Measurements from ENCODE around the gene ARFGEF3. TPM values are rescaled to one million over a fixed set of nuclear protein-coding genes. Genes with fewer than 3 reads are reported as not detected.

ARFGEF3 gene
- total RNA-seq, 4 donors from 2014 or later, result 6.7 to 17.1 (median 13.2) TPM

GRCh38 chr6:138291036-138291848 lies 129.5 kb downstream of the ARFGEF3 start:
- in situ Hi-C loops (cut with MboI; ENCODE audit: low pct_ligation_motif_present in 1 of 4, low pct_unique_long_range_greater_than_20kb in 1 of 4, low sequenced_read_pairs in 3 of 4), result loop anchor here in 1 of 4 donors (25.0 kb wide), 1 partner anchor 279 kb away; no protein-coding TSS in a partner anchor
- no peaks in the 10 kb centered on the region for H3K4me1 ChIP-seq
- H3K9me3 ChIP-seq, result no peaks in the 10 kb centered on the region
- intact Hi-C loops (cut with DNase I; ENCODE audit: low total_unique reads), result loop anchor here (5.0 kb wide), 1 partner anchor 174 kb away; no protein-coding TSS in a partner anchor
- H3K4me3 ChIP-seq, result no peak overlapping the region
- H3K27ac ChIP-seq, result no peak overlapping the region
- no peaks in the 10 kb centered on the region for H3K36me3 ChIP-seq
- no peak for TF ChIP-seq EP300 (IDR thresholded peaks at IDR 0.05; ENCODE audit: low read depth)
- no peak for TF ChIP-seq POLR2AphosphoS5 (IDR thresholded peaks at IDR 0.05)
- TF ChIP-seq, protein P1, sequence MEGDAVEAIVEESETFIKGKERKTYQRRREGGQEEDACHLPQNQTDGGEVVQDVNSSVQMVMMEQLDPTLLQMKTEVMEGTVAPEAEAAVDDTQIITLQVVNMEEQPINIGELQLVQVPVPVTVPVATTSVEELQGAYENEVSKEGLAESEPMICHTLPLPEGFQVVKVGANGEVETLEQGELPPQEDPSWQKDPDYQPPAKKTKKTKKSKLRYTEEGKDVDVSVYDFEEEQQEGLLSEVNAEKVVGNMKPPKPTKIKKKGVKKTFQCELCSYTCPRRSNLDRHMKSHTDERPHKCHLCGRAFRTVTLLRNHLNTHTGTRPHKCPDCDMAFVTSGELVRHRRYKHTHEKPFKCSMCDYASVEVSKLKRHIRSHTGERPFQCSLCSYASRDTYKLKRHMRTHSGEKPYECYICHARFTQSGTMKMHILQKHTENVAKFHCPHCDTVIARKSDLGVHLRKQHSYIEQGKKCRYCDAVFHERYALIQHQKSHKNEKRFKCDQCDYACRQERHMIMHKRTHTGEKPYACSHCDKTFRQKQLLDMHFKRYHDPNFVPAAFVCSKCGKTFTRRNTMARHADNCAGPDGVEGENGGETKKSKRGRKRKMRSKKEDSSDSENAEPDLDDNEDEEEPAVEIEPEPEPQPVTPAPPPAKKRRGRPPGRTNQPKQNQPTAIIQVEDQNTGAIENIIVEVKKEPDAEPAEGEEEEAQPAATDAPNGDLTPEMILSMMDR (IDR thresholded peaks at IDR 0.05), result no peak
- TF ChIP-seq POLR2A (IDR thresholded peaks at IDR 0.05), result no peak
- 86 to 97% methylated on average over 3 to 20 of the region's 21 CpGs for WGBS, 2 donors (ENCODE audit: low coverage in 1 of 2)
- H3K27me3 ChIP-seq, result no peaks in the 10 kb centered on the region
- DNase-seq, result no peak

DNA sequence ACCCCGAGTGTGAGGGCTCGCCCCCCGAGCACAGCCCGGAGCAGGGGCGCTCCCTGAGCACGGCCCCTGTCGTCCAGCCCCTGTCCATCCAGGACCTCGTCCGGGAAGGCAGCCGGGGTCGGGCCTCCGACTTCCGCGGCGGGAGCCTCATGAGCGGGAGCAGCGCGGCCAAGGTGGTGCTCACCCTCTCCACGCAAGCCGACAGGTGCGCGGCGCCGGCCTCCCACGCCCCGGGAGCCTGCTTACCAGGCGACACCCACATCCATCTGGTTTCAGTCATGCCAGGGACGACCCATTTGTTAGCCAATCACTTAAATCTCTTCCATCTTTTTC lies 130.1 kb downstream of the ARFGEF3 start:
- H3K27ac ChIP-seq, result no peak overlapping the region
- no peaks in the 10 kb centered on the region for H3K36me3 ChIP-seq
- intact Hi-C loops (cut with DNase I; ENCODE audit: low total_unique reads) (loop anchor here (2.0 to 5.0 kb wide), 2 partner anchors 55 to 175 kb away; no protein-coding TSS in a partner anchor), in situ Hi-C loops (cut with MboI; ENCODE audit: low pct_ligation_motif_present in 1 of 4, low pct_unique_long_range_greater_than_20kb in 1 of 4, low sequenced_read_pairs in 3 of 4) (loop anchor here in 1 of 4 donors (25.0 kb wide), 1 partner anchor 280 kb away; no protein-coding TSS in a partner anchor)
- no peaks in the 10 kb centered on the region for H3K27me3 ChIP-seq
- H3K4me3 ChIP-seq, result no peak overlapping the region
- H3K9me3 ChIP-seq, result no peaks in the 10 kb centered on the region
- no peak for TF ChIP-seq EP300 (IDR thresholded peaks at IDR 0.05; ENCODE audit: low read depth)
- TF ChIP-seq, protein P1 (IDR thresholded peaks at IDR 0.05), result no peak
- TF ChIP-seq POLR2A (IDR thresholded peaks at IDR 0.05), result no peak
- no peak for TF ChIP-seq POLR2AphosphoS5 (IDR thresholded peaks at IDR 0.05)
- WGBS, 2 donors (ENCODE audit: low coverage in 1 of 2), result 91% methylated on average over 24 of the region's 28 CpGs; no CpG with 5 or more reads in 1 of the 2 donors
- no peak for DNase-seq
- H3K4me1 ChIP-seq, result no peaks in the 10 kb centered on the region

DNA sequence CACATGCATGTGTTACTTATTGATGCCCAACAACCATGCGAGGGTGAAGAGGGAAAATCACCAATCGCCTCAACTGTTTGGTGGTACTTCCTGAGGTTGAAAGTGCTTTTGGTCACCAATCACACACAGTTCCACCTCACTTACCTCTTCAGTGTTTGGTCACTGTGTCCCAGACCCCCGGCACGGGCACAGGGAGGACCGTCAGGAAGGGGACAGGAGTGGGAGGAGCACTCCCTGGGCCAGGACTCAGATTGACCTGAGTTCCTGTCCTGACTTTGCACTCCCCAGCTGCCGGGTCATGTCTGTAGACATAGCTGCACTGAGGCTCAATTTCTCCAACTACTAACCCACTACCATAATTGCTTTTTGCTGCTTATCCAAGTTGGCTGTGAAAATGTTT lies 130.7 kb downstream of the ARFGEF3 start:
- no peak for DNase-seq

More for the DNA sequence above, 130.7 kb downstream of the ARFGEF3 start:
- H3K4me3 ChIP-seq, result no peak overlapping the region
- intact Hi-C loops (cut with DNase I; ENCODE audit: low total_unique reads), result loop anchor here (2.0 to 5.0 kb wide), 2 partner anchors 56 to 175 kb away; no protein-coding TSS in a partner anchor
- TF ChIP-seq EP300 (IDR thresholded peaks at IDR 0.05; ENCODE audit: low read depth), result no peak
- TF ChIP-seq, protein P1 (IDR thresholded peaks at IDR 0.05), result no peak
- TF ChIP-seq POLR2A (IDR thresholded peaks at IDR 0.05), result no peak
- no peak for TF ChIP-seq POLR2AphosphoS5 (IDR thresholded peaks at IDR 0.05)
- H3K4me1 ChIP-seq, result no peaks in the 10 kb centered on the region
- H3K27me3 ChIP-seq, result no peaks in the 10 kb centered on the region
- in situ Hi-C loops (cut with MboI; ENCODE audit: low pct_ligation_motif_present in 1 of 4, low pct_unique_long_range_greater_than_20kb in 1 of 4, low sequenced_read_pairs in 3 of 4), result loop anchor here in 1 of 4 donors (25.0 kb wide), 1 partner anchor 280 kb away; no protein-coding TSS in a partner anchor
- WGBS, 2 donors (ENCODE audit: low coverage in 1 of 2), result 83 to 86% methylated on average over 2 to 6 of the region's 6 CpGs
- no peaks in the 10 kb centered on the region for H3K36me3 ChIP-seq
- H3K27ac ChIP-seq, result no peak overlapping the region
- H3K9me3 ChIP-seq, result no peaks in the 10 kb centered on the region
